DOHH2 (cell line): Measurements from ENCODE around the gene PMAIP1.

Experiments used
- H3F3A ChIP-seq: fragments of 200-600 bp; sonication (generic), shearing (Covaris generic); 2 replicates; pipeline ENCODE4 v1.6.0; 2016; ENCODE audit warnings: antibody characterized with exemption, mild to moderate bottlenecking; ENCODE audit not compliant: control insufficient read depth, insufficient read depth
- H3K27ac ChIP-seq: fragments of 200-600 bp; sonication (generic); 2 replicates; pipeline ENCODE4 v1.5.1; 2014; ENCODE audit warnings: low read depth, mild to moderate bottlenecking, low read length, moderate library complexity
- H3K27me3 ChIP-seq: fragments of 200-600 bp; sonication (generic); 2 replicates; pipeline ENCODE4 v1.6.1; 2014; ENCODE audit warnings: mild to moderate bottlenecking, low read length, mixed read lengths; ENCODE audit not compliant: control insufficient read depth
- H3K36me3 ChIP-seq: fragments of 200-600 bp; sonication (generic); 2 replicates; pipeline ENCODE4 v1.6.1; 2014; ENCODE audit warnings: mild to moderate bottlenecking, low read length, moderate library complexity, mixed read lengths; ENCODE audit not compliant: control insufficient read depth
- H3K4me1 ChIP-seq: fragments of 200-600 bp; sonication (generic); 2 replicates; pipeline ENCODE4 v1.6.1; 2014; ENCODE audit warnings: mild to moderate bottlenecking, low read length, mixed read lengths; ENCODE audit not compliant: control insufficient read depth
- H3K4me2 ChIP-seq: fragments of 200-600 bp; sonication (generic); 2 replicates; pipeline ENCODE4 v1.6.0; 2014; ENCODE audit warnings: mild to moderate bottlenecking, low read length, moderate library complexity
- H3K4me3 ChIP-seq: fragments of 200-600 bp; sonication (generic); 2 replicates; pipeline ENCODE4 v1.5.1; 2014; ENCODE audit warnings: mild to moderate bottlenecking, low read length, mixed read lengths
- H3K79me2 ChIP-seq: fragments of 200-600 bp; sonication (generic); 2 replicates; pipeline ENCODE4 v1.6.1; 2014; ENCODE audit warnings: mild to moderate bottlenecking, low read length, mixed read lengths; ENCODE audit not compliant: control insufficient read depth
- H3K9me2 ChIP-seq: fragments of 200-600 bp; sonication (generic); replicated peaks from 2 replicates; pipeline ENCODE4 v1.6.1; 2014; ENCODE audit warnings: mild to moderate bottlenecking, low read length, mixed read lengths; ENCODE audit not compliant: control insufficient read depth
- H3K9me3 ChIP-seq: fragments of 200-600 bp; sonication (generic); 2 replicates; pipeline ENCODE4 v1.6.1; 2014; ENCODE audit warnings: antibody characterized with exemption, low read length, mixed read lengths; ENCODE audit not compliant: control insufficient read depth, insufficient read depth
- H4K20me1 ChIP-seq: fragments of 200-600 bp; sonication (generic); 2 replicates; pipeline ENCODE4 v1.6.0; 2014; ENCODE audit warnings: low read depth, mild to moderate bottlenecking, antibody characterized with exemption, low read length, moderate library complexity; ENCODE audit not compliant: control insufficient read depth, insufficient read depth
- EZH2phosphoT487 ChIP-seq: fragments of 200-600 bp; sonication (generic); IDR thresholded peaks from 2 replicates; pipeline ENCODE4 v1.6.1; 2017; ENCODE audit warnings: borderline replicate concordance, mild to moderate bottlenecking, antibody characterized with exemption, low read length, moderate library complexity, mixed read lengths
- TF ChIP-seq, protein P1 (sequence below): fragments of 200-600 bp; sonication (generic); IDR thresholded peaks from one replicate; pipeline ENCODE4 v1.5.1; 2014; ENCODE audit warnings: antibody characterized with exemption, mild to moderate bottlenecking, low read depth, low read length; ENCODE audit not compliant: poor library complexity, severe bottlenecking

The PMAIP1 gene

DNA sequence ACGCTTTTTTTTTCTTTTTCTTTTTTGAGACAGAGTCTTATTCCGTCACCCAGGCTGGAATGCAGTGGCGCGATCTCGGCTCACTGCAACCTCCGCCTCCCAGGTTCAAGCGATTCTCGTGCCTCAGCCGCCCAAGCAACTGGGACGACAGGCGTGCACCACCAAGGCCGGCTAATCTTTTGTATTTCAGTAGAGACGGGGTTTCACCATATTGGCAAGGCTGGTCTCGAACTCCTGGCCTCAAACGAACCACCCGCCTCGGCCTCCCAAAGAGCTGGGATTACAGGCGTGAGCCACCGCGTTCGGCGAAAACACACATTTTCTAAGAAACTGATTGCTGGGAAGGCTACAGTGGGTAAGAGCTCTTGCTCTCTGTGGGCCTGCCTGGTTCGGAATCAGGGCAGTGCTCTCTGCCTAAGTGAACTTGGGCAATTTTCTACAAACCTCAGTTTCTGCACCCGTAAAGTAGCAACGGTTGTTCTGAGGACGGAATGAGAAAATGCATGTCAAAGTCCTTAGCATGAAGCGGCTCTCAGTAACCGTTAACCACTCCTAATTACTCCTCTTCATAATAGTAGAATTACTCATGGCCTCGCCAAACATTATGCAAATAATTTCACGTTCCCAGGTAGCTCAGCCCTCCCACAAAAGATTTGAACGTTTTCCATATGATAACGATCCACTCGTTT lies 1.0 kb upstream of the PMAIP1 start:
- Histone ChIP-seq H3K9me3 (no peaks in the 10 kb centered on the region), H4K20me1 (peaks cover 22% of the 10 kb centered on the region), H3K4me2 (peak overlapping the region; percentile 72), H3K4me1 (peaks cover 25% of the 10 kb centered on the region), H3K36me3 (peaks cover 39% of the 10 kb centered on the region), H3K27me3 (no peaks in the 10 kb centered on the region), H3K79me2 (peaks cover 51% of the 10 kb centered on the region), H3F3A (peaks cover 23% of the 10 kb centered on the region), H3K9me2 (no peaks in the 10 kb centered on the region), H3K4me3 (peak overlapping the region; percentile 90), H3K27ac (no peak overlapping the region)
- TF ChIP-seq, protein P1, sequence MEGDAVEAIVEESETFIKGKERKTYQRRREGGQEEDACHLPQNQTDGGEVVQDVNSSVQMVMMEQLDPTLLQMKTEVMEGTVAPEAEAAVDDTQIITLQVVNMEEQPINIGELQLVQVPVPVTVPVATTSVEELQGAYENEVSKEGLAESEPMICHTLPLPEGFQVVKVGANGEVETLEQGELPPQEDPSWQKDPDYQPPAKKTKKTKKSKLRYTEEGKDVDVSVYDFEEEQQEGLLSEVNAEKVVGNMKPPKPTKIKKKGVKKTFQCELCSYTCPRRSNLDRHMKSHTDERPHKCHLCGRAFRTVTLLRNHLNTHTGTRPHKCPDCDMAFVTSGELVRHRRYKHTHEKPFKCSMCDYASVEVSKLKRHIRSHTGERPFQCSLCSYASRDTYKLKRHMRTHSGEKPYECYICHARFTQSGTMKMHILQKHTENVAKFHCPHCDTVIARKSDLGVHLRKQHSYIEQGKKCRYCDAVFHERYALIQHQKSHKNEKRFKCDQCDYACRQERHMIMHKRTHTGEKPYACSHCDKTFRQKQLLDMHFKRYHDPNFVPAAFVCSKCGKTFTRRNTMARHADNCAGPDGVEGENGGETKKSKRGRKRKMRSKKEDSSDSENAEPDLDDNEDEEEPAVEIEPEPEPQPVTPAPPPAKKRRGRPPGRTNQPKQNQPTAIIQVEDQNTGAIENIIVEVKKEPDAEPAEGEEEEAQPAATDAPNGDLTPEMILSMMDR, result no peak
- TF ChIP-seq EZH2phosphoT487, result no peak

DNA sequence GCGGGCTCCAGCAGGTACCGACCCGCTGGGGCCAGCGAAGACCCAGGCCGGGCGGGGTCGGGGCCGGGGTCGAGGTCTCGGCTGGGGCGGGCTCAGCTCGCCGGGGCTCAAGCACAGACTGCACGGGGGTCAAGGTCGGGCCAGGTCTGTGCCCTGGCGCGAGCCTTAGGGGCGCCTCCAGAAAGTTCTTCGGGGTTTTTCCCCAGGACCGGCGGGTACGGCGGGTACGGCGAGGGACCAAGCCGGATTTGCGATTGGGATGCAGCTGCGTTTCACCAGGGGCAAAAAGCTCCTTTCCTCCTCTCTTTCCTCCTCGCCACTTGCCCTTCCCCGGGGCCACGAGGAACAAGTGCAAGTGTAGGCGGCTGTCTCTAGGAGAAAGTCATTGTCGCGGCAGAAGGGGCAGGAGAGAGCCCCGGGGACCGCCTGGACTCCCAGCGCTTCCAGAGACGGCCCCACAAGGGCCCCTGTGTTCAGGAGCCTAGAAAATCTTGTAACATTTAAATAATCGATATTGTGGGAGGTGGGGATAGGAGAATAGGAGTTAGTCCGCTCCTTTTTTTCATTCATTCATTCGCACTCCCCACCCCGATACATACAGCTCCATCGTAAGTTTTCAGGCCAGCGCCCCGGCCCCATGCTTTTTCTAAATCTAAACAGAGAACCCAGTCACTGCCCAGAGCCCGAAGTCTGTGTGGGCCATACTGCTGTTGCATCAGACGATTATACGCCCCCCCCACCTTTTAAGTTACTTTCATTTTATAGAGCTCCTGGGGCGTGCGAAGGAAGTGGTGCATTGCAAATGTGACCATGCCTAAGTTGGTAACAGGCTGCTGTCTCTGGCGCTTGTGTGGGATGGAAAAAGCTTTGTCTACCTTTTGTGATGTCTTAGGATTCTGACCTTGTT lies 679 bp downstream of the PMAIP1 start:
- Histone ChIP-seq H3K27me3 (no peaks in the 10 kb centered on the region), H3K79me2 (peaks cover 58% of the 10 kb centered on the region), H4K20me1 (peaks cover 22% of the 10 kb centered on the region), H3K27ac (peak overlapping the region; percentile 85), H3K9me3 (no peaks in the 10 kb centered on the region), H3K4me2 (peak overlapping the region; percentile 72), H3F3A (peaks cover 37% of the 10 kb centered on the region), H3K36me3 (peaks cover 54% of the 10 kb centered on the region), H3K4me1 (peaks cover 42% of the 10 kb centered on the region), H3K9me2 (no peaks in the 10 kb centered on the region), H3K4me3 (peak overlapping the region; percentile 90)
- TF ChIP-seq, protein P1, result no peak
- no peak for TF ChIP-seq EZH2phosphoT487

DNA sequence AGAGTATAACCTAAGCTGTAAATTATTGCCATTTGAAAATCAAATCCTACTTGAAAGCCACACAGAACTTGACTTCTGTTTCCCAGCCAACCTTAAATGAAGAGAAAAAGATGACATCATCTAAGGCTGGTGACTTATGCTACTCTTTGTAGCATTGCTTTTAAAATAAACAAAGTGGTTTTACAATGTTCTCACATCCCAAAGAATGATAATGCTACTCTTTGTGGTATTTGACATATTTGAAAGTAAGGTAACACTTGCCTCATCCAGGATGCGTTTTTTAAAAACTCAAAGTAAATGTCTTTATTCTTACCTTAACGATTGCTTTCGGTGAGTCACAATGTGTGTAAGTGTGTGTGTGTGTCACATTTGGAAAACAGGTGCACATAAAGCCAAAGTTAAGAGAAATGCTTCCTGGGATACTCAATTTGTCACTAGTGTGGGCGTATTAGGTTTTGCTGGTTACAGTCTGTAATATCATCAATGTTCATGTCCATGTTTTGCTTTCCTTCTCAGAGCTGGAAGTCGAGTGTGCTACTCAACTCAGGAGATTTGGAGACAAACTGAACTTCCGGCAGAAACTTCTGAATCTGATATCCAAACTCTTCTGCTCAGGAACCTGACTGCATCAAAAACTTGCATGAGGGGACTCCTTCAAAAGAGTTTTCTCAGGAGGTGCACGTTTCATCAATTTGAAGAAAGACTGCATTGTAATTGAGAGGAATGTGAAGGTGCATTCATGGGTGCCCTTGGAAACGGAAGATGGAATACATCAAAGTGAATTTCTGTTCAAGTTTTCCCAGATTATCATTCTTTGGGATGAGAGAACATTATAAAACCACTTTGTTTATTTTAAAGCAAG lies 2.6 kb downstream of the PMAIP1 start:
- peaks cover 61% of the 10 kb centered on the region for H3K4me1 ChIP-seq
- H3K36me3 ChIP-seq, result peaks cover 57% of the 10 kb centered on the region
- no peaks in the 10 kb centered on the region for H3K27me3 ChIP-seq
- peak overlapping the region; percentile 90 for H3K4me3 ChIP-seq
- H3F3A ChIP-seq, result peaks cover 52% of the 10 kb centered on the region
- TF ChIP-seq, protein P1, result no peak
- TF ChIP-seq EZH2phosphoT487, result no peak
- peak overlapping the region; percentile 85 for H3K27ac ChIP-seq
- peaks cover 61% of the 10 kb centered on the region for H3K79me2 ChIP-seq
- H3K4me2 ChIP-seq, result peak overlapping the region; percentile 72
- H3K9me2 ChIP-seq, result no peaks in the 10 kb centered on the region
- no peaks in the 10 kb centered on the region for H3K9me3 ChIP-seq
- peaks cover 22% of the 10 kb centered on the region for H4K20me1 ChIP-seq
